ENCODE data around the gene LARGE1.

LARGE1 gene

GRCh38 chr22:33691057-33691630 is 229.1 kb downstream of the LARGE1 start:
- Histone ChIP-seq H3K27ac (no peak overlapping the region), H3K4me3 (no peak overlapping the region), H3K9ac (no peak overlapping the region), H3K4me1 (peaks cover 0 to 9% (median 5%) of the 10 kb centered on the region in 10 experiments; a peak in 8 of 20 replicates), H4K20me1 (peaks cover 0 to 36% (median 12%) of the 10 kb centered on the region in 11 experiments; a peak in 10 of 22 replicates), H3K36me3 (peaks cover 0 to 37% (median 9%) of the 10 kb centered on the region in 11 experiments; a peak in 9 of 22 replicates), H3K9me3 (replicated peaks in 1 of 11) (peaks cover 5 to 16% (median 10%) of the 10 kb centered on the region in 11 experiments; a peak in 17 of 22 replicates), H3K4me2 (peak overlapping the region in 5 of 11 experiments; percentile 13 to 33 (median 18); a peak in 6 of 22 replicates), H3K27me3 (no peaks in the 10 kb centered on the region)
- TF ChIP-seq Cebpa-rat (IDR thresholded peaks at IDR 0.05), result no peak

- TF ChIP-seq Cebpa-rat (IDR thresholded peaks at IDR 0.05), result no peak
- Histone ChIP-seq H3K4me3 (no peak overlapping the region), H3K4me2 (no peak overlapping the region), H4K20me1 (peaks cover 0 to 40% (median 12%) of the 10 kb centered on the region in 11 experiments; a peak in 11 of 22 replicates), H3K27me3 (no peaks in the 10 kb centered on the region), H3K4me1 (peaks cover 0 to 9% (median 5%) of the 10 kb centered on the region in 10 experiments; a peak in 8 of 20 replicates), H3K9me3 (replicated peaks in 1 of 11) (peaks cover 5 to 13% (median 10%) of the 10 kb centered on the region in 11 experiments; a peak in 17 of 22 replicates), H3K27ac (no peak overlapping the region), H3K36me3 (peaks cover 0 to 53% (median 12%) of the 10 kb centered on the region in 11 experiments; a peak in 10 of 22 replicates), H3K9ac (no peak overlapping the region)
Measured at GRCh38 chr22:33688903-33689302, 231.4 kb downstream of the LARGE1 start.

GRCh38 chr22:33687464-33687863 is 232.8 kb downstream of the LARGE1 start:
- Histone ChIP-seq H3K9ac (no peak overlapping the region), H4K20me1 (peaks cover 0 to 47% (median 15%) of the 10 kb centered on the region in 11 experiments; a peak in 11 of 22 replicates)
- no peak for TF ChIP-seq Cebpa-rat (IDR thresholded peaks at IDR 0.05)

GRCh38 chr22:33684087-33684486 is 236.2 kb downstream of the LARGE1 start:
- Histone ChIP-seq H4K20me1 (peaks cover 0 to 57% (median 14%) of the 10 kb centered on the region in 11 experiments; a peak in 12 of 22 replicates), H3K9ac (no peak overlapping the region), H3K4me1 (no peaks in the 10 kb centered on the region), H3K27me3 (no peaks in the 10 kb centered on the region), H3K36me3 (peaks cover 0 to 45% (median 12%) of the 10 kb centered on the region in 11 experiments; a peak in 10 of 22 replicates), H3K4me3 (no peak overlapping the region), H3K9me3 (replicated peaks in 1 of 11) (no peaks in the 10 kb centered on the region), H3K4me2 (no peak overlapping the region), H3K27ac (no peak overlapping the region)
- no peak for TF ChIP-seq Cebpa-rat (IDR thresholded peaks at IDR 0.05)

More at GRCh38 chr22:33687464-33687863, 232.8 kb downstream of the LARGE1 start:
- Histone ChIP-seq H3K27me3 (no peaks in the 10 kb centered on the region), H3K9me3 (replicated peaks in 1 of 11) (no peaks in the 10 kb centered on the region), H3K4me3 (no peak overlapping the region), H3K36me3 (peaks cover 0 to 47% (median 12%) of the 10 kb centered on the region in 11 experiments; a peak in 10 of 22 replicates), H3K27ac (no peak overlapping the region), H3K4me1 (peaks cover 0 to 9% (median 5%) of the 10 kb centered on the region in 10 experiments; a peak in 8 of 20 replicates), H3K4me2 (no peak overlapping the region)

GRCh38 chr22:33682927-33683326 is 237.3 kb downstream of the LARGE1 start:
- Histone ChIP-seq H3K4me2 (no peak overlapping the region), H3K9ac (no peak overlapping the region), H4K20me1 (peaks cover 0 to 66% (median 25%) of the 10 kb centered on the region in 11 experiments; a peak in 13 of 22 replicates), H3K4me3 (no peak overlapping the region), H3K27me3 (no peaks in the 10 kb centered on the region), H3K27ac (no peak overlapping the region), H3K4me1 (peaks cover 0 to 4% (median 0%) of the 10 kb centered on the region in 10 experiments; a peak in 2 of 20 replicates), H3K9me3 (replicated peaks in 1 of 11) (no peaks in the 10 kb centered on the region), H3K36me3 (peaks cover 0 to 38% (median 9%) of the 10 kb centered on the region in 11 experiments; a peak in 9 of 22 replicates)
- no peak for TF ChIP-seq Cebpa-rat (IDR thresholded peaks at IDR 0.05)

- no peak overlapping the region for H3K9ac ChIP-seq
- no peak overlapping the region for H3K4me2 ChIP-seq
- no peaks in the 10 kb centered on the region for H3K27me3 ChIP-seq
- H4K20me1 ChIP-seq, result peaks cover 0 to 67% (median 33%) of the 10 kb centered on the region in 11 experiments; a peak in 13 of 22 replicates
- no peak for TF ChIP-seq Cebpa-rat (IDR thresholded peaks at IDR 0.05)
- H3K4me3 ChIP-seq, result no peak overlapping the region
- peaks cover 0 to 4% (median 0%) of the 10 kb centered on the region in 10 experiments; a peak in 2 of 20 replicates for H3K4me1 ChIP-seq
- H3K9me3 ChIP-seq (replicated peaks in 1 of 11), result no peaks in the 10 kb centered on the region
- peaks cover 0 to 22% (median 4%) of the 10 kb centered on the region in 11 experiments; a peak in 5 of 22 replicates for H3K36me3 ChIP-seq
- no peak overlapping the region for H3K27ac ChIP-seq
Measured at GRCh38 chr22:33680632-33681031, 239.6 kb downstream of the LARGE1 start.

GRCh38 chr22:33678523-33678922 is 241.8 kb downstream of the LARGE1 start:
- Histone ChIP-seq H3K4me3 (no peak overlapping the region), H3K36me3 (0 out of 22 replicates have a peak, but pooled peaks cover 0 to under 1% (median 0%) of the 10 kb centered on the region in 11 experiments), H3K9me3 (replicated peaks in 1 of 11) (no peaks in the 10 kb centered on the region), H3K27ac (no peak overlapping the region), H4K20me1 (peaks cover 0 to 77% (median 30%) of the 10 kb centered on the region in 11 experiments; a peak in 12 of 22 replicates), H3K27me3 (no peaks in the 10 kb centered on the region), H3K4me2 (no peak overlapping the region), H3K4me1 (peaks cover 0 to 9% (median 2%) of the 10 kb centered on the region in 10 experiments; a peak in 6 of 20 replicates), H3K9ac (no peak overlapping the region)
- no peak for TF ChIP-seq Cebpa-rat (IDR thresholded peaks at IDR 0.05)

GRCh38 chr22:33677536-33677935 is 242.7 kb downstream of the LARGE1 start:
- H3K9me3 ChIP-seq (replicated peaks in 1 of 11), result no peaks in the 10 kb centered on the region
- H3K4me2 ChIP-seq, result no peak overlapping the region
- no peak for TF ChIP-seq Cebpa-rat (IDR thresholded peaks at IDR 0.05)
- H3K36me3 ChIP-seq, result no peaks in the 10 kb centered on the region
- peaks cover 0 to 82% (median 34%) of the 10 kb centered on the region in 11 experiments; a peak in 11 of 22 replicates for H4K20me1 ChIP-seq
- no peaks in the 10 kb centered on the region for H3K27me3 ChIP-seq
- no peak overlapping the region for H3K9ac ChIP-seq
- H3K27ac ChIP-seq, result no peak overlapping the region
- H3K4me1 ChIP-seq, result peaks cover 0 to 19% (median 3%) of the 10 kb centered on the region in 10 experiments; a peak in 9 of 20 replicates
- no peak overlapping the region for H3K4me3 ChIP-seq

- Histone ChIP-seq H3K4me3 (no peak overlapping the region), H4K20me1 (peaks cover 0 to 86% (median 43%) of the 10 kb centered on the region in 11 experiments; a peak in 14 of 22 replicates), H3K27me3 (no peaks in the 10 kb centered on the region), H3K4me2 (no peak overlapping the region), H3K9ac (no peak overlapping the region), H3K36me3 (no peaks in the 10 kb centered on the region), H3K9me3 (replicated peaks in 1 of 11) (no peaks in the 10 kb centered on the region), H3K27ac (no peak overlapping the region), H3K4me1 (peaks cover 0 to 41% (median 24%) of the 10 kb centered on the region in 10 experiments; a peak in 17 of 20 replicates)
- TF ChIP-seq Cebpa-rat (IDR thresholded peaks at IDR 0.05), result no peak
Measured at GRCh38 chr22:33674357-33674756, 245.9 kb downstream of the LARGE1 start.

Measured in BLaER1 treated with 17β-estradiol and CSF1 and Interleukin-3, amounts not matched to agents 10 nM and 100 nM (cell line).